OCI-M2 (cell line): ENCODE results near the gene PMM1.
"Not testable (repeated sequence)": the region's sequence is repeated elsewhere in the genome, so short reads cannot be mapped to it uniquely, and the experiment has no call there.

Experiments
- DNase-seq: peaks from one replicate; lab custom pipeline; 2025; ENCODE audit not compliant: unreplicated experiment; lab: John Stamatoyannopoulos, UW

The PMM1 gene

DNA sequence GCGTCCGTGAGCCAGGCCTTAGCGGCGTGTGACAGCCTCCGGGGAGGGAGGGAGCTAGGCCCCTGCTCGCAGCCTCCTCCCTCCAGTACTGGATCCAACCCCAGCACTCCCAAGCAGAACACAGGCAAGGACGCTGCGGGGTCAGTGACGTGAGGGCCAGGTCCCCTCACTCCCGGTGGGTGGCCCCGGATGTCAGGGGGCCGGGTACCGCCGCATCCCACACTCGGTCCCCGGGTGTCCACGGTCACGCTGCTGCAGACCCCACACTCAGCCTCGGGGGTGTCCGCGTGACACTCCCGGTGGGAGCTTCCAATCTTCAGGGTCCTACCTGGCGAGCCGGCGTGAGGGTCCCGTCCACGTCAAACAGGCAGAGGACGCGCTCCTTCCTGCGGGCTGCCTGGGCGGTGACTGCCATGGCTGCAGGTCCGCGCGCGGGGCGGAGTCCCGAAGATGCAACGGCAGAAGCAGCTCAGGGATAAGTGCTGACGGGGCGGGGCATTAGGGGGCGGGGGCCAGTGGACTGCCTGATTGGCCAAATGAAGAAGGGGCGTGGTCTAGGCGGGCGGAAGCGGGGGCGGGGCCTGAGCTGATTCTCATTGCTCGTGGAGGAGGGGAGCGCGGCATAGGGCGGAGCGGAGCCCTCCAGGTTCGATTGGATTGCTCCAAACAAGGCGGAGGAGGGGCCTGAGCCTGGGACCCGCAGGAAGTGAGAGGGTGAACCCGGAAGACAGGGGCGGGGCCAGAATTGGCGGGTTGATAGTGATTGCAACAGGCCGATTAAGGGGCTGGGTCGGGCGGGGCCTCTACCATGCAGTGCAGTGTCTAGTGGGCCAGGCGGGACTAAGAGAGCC, at the start of gene PMM1:
PMM1 (minus strand) TSS at position 450 of the 851 bp plus-strand sequence; CDS start at position 415, 35 bp downstream.
- DNase-seq: peak; percentile 97

GRCh38 chr22:41638748-41639147, 49.1 kb upstream of the PMM1 start:
- DNase-seq: no peak

DNA sequence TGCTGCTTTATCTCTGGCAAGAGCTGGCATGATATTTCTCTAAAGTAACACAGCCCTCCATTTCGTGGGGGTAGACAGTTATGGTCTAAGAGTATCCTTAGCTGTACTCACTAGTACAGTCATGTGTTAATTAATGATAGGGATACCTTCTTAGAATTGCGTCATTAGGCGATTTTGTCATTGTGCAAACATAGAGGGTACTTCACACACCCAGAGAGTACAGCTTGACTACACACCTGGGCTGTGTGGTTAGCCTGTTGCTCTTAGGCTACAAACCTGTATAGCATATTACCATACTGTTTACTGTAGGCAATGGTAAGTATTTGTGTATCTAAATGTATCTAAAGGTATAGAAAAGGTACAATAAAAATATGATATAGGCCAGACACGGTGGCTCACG, 48.5 kb upstream of the PMM1 start:
- no peak for DNase-seq

- DNase-seq: not testable (repeated sequence)
Measured at GRCh38 chr22:41637623-41638022, 48.0 kb upstream of the PMM1 start.

DNA sequence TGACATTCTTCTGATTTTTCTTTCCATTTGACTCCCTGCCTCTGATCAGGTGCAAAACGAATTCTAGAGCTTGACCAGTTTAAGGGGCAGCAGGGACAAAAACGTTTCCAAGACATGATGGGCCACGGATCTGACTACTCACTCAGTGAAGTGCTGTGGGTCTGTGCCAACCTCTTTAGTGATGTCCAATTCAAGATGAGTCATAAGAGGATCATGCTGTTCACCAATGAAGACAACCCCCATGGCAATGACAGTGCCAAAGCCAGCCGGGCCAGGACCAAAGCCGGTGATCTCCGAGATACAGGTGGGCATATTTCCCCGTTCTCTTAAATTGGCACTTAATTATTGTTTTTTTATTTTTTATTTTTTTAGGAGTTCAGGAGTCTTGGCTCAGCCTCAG, 46.8 kb upstream of the PMM1 start:
- DNase-seq: no peak

DNA sequence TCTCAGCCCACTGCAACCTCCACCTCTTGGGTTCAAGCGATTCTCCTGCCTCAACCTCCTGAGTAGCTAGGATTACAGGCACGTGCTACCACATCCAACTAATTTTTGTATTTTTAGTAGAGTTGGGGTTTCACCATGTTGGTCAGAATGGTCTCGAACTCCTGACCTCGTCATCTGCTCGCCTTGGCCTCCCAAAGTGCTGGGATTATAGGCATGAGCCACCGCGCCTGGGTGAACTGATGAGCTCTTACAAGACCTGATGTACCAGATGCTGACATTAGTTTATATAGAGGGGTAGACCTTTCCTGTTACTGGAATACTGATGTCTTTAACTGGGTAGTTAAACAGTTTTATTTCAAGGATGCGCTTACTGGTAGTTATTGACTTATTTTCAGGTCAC, 45.0 kb upstream of the PMM1 start:
- not testable (repeated sequence) for DNase-seq

DNA sequence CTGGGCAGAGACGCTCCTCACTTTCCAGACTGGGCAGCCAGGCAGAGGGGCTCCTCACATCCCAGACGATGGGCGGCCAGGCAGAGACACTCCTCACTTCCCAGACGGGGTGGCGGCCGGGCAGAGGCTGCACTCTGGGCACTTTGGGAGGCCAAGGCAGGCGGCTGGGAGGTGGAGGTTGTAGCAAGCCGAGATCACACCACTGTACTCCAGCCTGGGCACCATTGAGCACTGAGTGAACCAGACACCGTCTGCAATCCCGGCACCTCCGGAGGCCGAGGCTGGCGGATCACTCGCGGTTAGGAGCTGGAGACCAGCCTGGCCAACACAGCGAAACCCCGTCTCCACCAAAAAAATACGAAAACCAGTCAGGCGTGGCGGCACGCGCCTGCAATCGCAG, 42.0 kb upstream of the PMM1 start:
- not testable (repeated sequence) for DNase-seq

DNA sequence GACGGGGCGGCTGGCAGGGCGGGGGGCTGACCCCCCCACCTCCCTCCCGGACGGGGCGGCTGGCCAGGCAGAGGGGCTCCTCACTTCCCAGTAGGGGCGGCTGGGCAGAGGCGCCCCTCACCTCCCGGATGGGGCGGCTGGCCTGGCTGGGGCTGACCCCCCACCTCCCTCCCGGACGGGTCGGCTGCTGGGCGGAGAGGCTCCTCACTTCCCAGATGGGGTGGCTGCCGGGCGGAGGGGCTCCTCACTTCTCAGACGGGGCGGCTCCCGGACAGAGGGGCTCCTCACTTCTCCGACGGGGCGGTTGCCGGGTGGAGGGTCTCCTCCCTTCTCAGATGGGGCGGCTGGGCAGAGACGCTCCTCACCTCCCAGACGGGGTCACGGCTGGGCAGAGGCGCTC, 41.5 kb upstream of the PMM1 start:
- not testable (repeated sequence) for DNase-seq

- no peak for DNase-seq
Measured at GRCh38 chr22:41625577-41625976, 35.9 kb upstream of the PMM1 start.

- DNase-seq: no peak
Measured at GRCh38 chr22:41621911-41622179, 32.2 kb upstream of the PMM1 start.

DNA sequence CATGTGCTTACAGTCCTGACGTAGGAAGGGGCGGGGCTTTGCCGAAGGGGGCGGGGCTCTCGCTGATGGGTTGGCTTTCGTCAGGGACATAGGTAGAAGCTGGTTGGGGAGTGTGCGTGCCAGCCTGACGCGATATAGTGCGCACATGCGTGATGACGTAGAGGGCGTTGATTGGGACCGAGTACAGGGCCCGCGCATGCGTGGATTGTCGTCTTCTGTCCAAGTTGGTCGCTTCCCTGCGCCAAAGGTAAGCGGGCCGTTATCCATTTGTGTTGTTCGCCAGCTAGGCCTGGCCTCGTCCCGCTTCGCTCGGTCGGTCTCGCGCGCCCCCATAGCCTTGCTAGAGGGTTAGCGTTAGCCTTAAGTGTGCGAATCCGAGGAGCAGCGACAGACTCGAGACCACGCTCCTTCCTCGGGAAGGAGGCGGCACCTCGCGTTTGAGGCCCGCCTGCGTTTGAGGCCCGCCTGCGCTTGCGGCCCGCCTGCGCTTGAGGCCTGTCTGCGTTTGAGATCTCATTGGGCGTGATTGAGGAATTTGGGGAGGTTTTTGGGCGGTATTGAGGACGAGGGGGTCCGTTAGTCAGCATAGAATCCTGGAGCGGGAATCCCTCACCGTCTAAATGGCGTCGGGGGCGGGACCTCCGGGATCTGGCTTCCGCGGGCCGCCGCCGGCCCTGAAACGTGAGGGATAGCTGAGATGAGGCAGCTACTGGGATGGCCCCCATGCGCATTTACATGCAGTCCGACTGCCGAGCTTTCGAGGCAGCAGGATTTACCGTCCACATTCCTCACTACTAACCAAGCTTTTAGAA, 31.7 kb upstream of the PMM1 start, which contains the start of gene XRCC6:
XRCC6 (plus strand) TSS at position 197 of the 812 bp plus-strand sequence. CDS start 710 bp downstream, outside the sequence.
- DNase-seq: peak; percentile 88

GRCh38 chr22:41620589-41621098, 31.0 kb upstream of the PMM1 start, which contains the start of gene DESI1:
Gene DESI1 (minus strand): TSS chr22:41621043. CDS start chr22:41620839, 204 bp downstream.
- no peak for DNase-seq

DNA sequence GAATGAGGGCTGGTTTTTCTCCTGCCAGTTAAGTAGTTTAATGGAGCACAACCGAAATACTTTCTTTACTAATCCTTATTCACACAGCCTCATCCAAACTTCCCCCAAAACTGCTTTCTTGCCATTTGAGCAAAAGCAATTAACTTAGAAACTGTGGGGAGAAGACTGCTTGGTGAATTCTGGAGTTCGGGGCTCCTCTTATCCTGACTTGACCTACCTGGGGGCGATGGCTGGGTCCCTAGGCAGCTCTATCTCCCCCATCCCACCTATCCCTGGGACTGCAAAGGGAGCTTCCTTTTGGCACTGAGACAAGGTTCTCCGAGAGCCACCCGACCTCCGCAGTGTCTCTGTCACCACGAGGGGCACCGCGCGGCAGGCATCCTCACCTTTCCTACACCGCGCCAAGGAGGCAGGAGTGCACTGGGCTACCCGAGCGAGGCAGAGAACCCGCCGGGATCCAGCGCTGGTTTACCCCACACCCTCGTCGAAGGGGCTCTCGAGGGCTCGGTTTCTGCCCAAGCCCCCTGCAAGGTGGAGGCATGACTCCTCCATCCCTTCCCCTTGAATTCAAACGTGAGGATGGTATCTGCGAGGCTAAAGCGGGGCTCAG, 30.4 kb upstream of the PMM1 start:
- no peak for DNase-seq

DNA sequence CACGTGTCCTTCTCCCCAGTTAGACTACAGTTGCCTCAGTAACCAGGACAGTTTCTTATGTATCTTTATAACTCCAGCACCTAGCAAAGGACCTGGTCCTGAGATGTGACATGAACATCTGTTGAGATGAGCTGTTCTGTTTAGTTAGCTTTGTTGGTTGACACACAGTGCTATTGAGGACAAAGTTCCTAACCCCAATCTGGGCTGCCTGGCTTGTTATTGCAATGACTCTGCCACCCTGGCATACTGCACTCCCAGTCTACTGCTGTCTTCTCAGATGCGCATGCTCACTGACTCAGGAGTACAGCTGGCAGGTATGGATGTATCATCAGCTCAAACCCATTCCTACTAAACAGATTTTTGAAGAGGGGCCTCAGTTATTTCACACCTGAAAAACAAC, 23.8 kb upstream of the PMM1 start:
- DNase-seq: no peak

- DNase-seq: no peak
Measured at GRCh38 chr22:41612603-41613306, 23.1 kb upstream of the PMM1 start.

GRCh38 chr22:41608386-41608785, 18.7 kb upstream of the PMM1 start:
- DNase-seq: no peak

- peak; percentile 67 for DNase-seq
Measured at GRCh38 chr22:41603873-41604332, 14.3 kb upstream of the PMM1 start.

- DNase-seq: no peak
Measured at GRCh38 chr22:41600976-41601375, 11.3 kb upstream of the PMM1 start.

- DNase-seq: no peak
Measured at GRCh38 chr22:41598891-41599635, 9.4 kb upstream of the PMM1 start.

GRCh38 chr22:41598081-41598480, 8.4 kb upstream of the PMM1 start:
- DNase-seq: no peak
